ENCODE data around the gene MEGF9. TPM values are rescaled to one million over a fixed set of nuclear protein-coding genes. Genes with fewer than 3 reads are reported as not detected.
"Not testable (repeated sequence)": the region's sequence is repeated elsewhere in the genome, so short reads cannot be mapped to it uniquely, and the experiment has no call there.

MEGF9 gene
- polyA plus RNA-seq, 3 donors, result 14.0 to 17.9 (median 15.6) TPM

GRCh38 chr9:120580051-120580896, 134.0 kb downstream of the MEGF9 start, which contains the start of gene CDK5RAP2:
TSS of gene CDK5RAP2 (minus strand) at chr9:120580167. CDS start at chr9:120579978, 189 bp downstream.
- peak; percentile 97 for DNase-seq

DNA sequence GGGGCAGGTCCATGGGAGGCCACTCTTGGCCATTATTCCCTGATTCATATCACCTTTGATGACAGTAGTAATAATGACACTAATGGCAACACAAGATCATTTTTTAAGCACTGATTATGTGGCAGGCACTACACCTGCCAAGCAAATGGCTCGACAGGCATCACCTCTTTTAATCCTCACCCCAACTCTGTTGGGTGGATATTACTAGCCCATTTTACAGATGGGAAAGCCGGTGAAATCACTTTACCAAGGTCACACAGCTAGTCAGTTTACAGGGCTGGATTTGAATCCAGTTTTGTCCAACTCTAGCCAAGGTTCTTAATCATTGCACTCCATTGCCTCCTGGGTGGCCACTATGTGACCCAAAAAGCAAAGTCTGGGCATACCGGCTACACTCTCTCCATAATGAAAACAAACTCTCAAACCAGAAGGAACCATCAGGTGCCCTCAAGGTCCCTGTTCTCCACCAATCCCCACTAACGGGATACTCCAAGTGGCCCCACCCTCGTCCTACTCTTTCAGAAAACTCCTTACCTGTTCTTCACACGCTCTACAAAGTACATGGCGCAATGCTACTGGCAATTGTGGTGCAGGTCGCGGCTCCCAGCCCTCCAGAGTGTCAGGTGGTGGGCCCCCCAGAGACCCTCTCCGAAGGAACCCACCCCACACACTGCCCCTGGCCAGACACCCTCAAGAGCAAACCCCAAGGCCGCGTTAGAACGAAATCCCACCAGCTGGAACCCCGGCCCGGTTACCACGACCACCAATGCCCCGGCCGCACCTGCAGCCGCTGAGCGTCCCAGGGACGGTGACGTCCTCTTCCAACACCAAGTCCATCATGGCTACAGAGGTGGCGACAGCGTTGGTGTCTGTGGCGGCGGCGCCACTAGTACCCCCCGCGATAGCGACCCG, 134.9 kb downstream of the MEGF9 start:
- DNase-seq, result peak; percentile 14

- DNase-seq, result no peak
Measured at GRCh38 chr9:120574473-120574872, 139.8 kb downstream of the MEGF9 start.

DNA sequence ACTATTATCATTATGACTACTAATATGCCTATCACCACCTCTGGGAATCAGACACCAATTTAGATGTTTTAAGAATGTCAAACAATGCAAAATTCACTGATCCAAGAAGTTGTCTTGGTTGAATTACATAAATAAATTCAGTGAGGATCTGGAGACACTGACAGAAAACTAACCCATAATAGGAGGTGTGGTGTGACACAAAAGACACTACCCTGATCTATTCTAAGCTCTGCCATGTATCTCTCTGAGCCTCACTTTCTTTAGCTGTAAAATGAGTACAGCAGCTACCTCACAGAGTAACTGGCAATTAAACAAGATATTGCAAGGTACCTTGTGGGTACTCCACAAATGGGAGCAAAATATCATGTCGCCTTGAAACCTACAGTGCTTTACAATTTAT, 141.8 kb downstream of the MEGF9 start:
- DNase-seq, result no peak

- no peak for DNase-seq
Measured at GRCh38 chr9:120571443-120572257, 142.6 kb downstream of the MEGF9 start.

DNA sequence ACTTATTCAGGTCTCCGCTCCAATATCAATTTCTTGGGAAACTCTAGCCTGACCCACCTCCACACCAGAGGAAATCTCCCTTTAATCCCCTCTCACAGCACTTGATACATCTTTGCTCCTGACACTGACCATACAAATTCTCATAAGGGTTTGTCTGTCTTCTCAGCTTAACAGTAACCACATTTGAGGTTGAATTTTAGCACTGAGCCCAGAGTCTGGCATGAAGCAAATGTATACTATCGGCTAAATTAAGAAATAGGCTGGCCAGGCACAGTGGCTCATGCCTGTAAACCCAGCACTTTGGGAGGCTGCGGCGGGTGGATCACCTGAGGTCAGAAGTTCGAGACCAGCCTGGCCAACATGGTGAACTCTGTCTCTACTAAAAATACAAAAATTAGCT, 144.0 kb downstream of the MEGF9 start:
- DNase-seq, result no peak

- DNase-seq, result no peak
Measured at GRCh38 chr9:120569556-120569955, 144.7 kb downstream of the MEGF9 start.

DNA sequence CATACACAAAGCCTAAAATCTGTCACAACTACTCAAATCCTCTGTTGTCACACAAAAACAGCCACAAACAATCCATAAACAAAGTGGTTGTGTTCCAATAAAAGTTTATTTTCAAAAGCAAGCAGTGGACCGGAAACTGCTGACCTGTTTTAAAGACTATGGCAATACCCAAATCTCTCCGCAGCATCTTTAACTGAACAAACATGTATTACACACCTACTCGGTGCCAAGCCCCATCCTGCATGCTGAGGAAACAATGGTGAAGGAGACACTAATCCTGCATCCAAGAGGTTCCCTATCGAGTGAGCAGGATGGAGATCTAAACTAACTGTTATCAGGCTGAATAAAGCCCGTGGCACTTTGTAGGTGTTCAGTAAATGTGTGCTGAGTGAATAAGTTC, 145.5 kb downstream of the MEGF9 start:
- DNase-seq, result no peak

DNA sequence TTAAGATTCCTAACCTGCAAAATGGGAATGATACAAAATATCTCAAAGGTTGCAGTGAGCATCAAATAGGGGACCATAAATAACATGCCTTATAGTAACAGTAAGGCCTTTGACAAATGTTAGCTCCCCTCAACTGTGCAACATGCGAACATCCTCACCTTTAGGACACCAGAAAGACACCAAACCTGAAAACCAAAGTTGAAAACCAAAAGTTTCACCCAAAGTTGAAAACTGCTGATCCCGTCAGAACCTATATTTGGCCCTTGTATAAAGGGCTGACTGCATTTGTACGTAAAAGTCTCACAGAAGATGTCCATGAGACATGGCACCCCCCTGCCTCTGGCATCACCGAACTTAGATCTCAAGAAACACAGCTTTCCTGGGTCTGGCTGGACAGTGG, 146.4 kb downstream of the MEGF9 start:
- DNase-seq, result no peak

DNA sequence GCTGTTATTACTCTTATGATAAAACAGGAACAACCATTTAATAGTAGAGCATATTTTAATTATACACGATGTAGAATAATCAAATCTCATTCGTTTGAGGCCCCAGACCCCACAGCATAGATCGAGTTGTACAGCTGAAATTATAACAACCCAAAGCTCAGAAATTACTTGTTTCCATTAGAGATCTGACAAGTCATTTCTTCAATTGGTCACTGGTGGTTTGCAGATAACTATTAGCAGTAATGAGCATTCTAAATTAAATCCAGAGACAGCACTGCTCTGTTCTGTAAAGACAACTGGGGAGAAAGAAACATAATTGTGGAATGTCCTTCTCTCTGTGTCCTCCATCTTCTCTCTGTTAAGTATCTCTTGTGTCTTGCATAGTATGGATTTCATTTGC, 147.2 kb downstream of the MEGF9 start:
- DNase-seq, result no peak

- DNase-seq, result no peak
Measured at GRCh38 chr9:120564589-120564988, 149.7 kb downstream of the MEGF9 start.

- DNase-seq, result no peak
Measured at GRCh38 chr9:120562861-120563443, 151.3 kb downstream of the MEGF9 start.

DNA sequence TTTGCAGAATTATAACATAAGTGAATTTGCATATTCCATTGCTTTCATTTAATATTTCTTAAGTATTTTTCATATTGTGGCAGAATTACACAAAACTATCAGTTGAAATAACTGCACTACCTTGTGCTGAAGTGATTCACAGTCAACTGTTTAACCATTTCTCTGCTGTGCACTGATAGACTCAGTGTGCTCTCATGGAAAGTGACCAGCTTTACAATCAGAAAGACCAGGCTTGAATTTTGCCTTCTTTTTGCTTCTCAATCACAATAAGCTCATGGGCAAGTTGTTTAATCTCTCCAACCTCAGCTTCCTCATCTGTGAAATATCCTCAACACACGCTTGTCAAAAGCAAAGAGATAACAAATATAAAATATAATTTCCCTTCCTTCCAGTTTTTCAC, 152.6 kb downstream of the MEGF9 start:
- DNase-seq, result no peak

DNA sequence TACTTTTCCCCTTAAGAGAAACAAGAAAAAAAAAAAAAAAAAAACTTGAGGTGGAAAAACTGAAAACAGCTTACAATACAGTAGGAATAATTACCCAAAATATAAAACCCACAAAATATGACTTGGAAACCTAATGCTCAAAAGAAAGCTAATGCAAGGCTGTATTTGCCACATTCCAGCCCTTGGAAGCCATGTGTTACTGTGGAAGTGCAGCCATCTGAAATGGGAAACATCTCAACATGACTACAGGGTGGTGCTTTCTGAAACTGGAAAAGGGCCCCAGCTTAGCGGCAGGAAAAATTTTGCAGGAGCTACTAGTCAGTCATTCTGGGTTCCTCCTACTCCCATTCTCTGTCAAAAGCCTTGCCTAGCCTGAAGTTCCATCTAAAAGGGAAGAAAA, 154.7 kb downstream of the MEGF9 start:
- no peak for DNase-seq

- DNase-seq, result no peak
Measured at GRCh38 chr9:120558454-120558853, 155.8 kb downstream of the MEGF9 start.

DNA sequence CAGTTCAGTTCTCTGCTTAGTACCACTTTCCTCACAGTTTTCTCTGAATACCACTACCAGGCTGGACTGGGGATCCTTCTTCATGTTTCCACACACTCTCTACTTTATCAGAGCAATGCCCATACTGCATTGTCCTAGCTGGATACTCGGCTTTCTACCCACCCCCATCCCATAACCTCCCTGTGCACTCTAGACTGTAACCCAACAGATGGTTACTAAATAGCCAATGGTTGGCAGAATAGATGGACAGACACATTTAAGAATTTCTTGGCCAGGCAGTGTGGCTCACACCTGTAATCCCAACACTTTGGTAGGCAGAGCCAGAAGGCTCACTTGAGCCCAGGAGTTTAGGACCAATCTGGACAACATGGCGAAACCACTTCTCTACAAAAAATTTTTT, 157.1 kb downstream of the MEGF9 start:
- no peak for DNase-seq

GRCh38 chr9:120556775-120557174, 157.5 kb downstream of the MEGF9 start:
- DNase-seq, result no peak

DNA sequence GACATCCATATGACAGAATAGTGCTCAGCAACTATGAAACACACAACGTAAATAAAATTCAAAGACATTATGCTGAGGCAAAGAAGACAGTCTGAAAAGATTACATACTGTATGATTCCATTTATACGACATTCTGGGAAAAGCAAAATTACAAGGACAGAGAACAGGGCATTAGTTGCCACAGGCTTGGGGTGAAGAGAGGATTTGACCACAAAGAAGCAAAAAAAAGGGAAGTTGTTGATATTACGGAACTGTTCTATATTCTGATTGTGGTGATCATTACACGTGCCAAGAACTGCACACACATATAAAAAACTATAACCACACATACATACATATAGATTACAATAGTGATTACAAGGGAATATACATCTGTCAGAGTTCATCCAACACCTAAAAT, 158.4 kb downstream of the MEGF9 start:
- no peak for DNase-seq

DNA sequence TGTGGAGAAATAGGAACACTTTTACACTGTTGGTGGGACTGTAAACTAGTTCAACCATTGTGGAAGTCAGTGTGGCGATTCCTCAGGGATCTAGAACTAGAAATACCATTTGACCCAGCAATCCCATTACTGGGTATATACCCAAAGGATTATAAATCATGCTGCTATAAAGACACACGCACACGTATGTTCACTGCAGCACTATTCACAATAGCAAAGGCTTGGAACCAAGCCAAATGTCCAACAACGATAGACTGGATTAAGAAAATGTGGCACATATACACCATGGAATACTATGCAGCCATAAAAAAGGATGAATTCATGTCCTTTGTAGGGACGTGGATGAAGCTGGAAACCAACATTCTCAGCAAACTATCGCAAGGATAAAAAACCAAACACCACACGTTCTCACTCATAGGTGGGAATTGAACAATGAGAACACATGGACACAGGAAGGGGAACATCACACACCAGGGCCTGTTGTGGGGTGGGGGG, 162.0 kb downstream of the MEGF9 start:
- DNase-seq, result not testable (repeated sequence)
